ENCODE data around the gene FAM89B.

FAM89B gene

DNA sequence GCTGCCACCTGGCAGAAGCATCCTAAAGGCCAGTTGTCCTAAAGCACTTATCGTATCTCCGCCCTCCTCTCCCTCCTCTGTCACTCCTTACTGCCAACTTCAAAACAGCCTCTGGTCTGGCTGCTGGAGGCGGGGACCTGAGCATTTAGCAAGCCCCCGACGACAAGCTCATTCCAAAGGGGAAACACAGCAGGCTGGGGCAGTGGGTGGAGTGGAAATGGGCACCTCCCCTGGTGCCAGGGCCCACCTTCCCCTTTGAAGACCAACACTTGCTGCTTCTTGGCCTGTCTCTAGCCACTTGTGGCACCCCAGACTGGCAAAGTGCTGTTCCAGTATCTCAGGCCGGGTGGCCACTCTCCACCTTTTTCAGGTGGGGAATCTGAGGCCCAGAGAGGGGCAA, 38.1 kb downstream of the FAM89B start:
- no peak for DNase-seq (ENCODE audit: low spot score)

DNA sequence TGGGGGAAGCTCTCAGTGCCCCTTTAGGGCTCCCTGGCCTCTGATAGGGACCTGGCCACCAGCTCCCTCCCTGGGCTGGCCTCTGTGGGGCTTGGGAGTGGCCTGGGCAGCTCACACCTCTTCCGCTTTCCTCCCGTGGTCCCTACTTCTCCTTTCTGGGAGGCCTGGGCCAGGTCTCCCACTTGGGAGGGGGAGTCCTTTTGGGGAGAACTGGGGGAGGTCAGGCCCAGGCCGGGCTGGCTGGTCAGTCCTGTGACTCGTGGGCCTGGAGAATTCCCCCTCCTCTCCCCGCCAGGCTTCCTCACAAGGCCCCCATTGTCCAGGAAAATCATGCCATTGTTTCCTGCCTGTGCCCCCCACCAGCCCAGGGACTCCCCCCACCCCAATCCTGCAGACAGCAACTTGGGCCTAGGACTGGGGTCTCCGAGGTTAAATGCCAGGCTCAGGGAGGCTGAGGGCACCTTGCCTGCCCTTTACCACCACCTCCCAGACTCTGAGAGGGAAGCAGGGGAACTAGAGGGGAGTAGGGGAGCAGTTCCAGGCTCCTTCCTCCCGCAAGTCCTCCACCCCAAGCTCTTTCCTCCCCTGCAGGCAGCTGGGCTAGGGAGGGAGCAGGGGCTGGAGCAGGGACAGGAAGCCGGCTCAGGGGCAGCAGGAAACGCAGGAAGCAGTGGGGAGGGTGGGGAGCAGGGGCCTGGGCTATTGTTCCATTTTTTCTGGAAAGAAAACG, 38.9 kb downstream of the FAM89B start:
- DNase-seq (ENCODE audit: low spot score) = no peak

DNA sequence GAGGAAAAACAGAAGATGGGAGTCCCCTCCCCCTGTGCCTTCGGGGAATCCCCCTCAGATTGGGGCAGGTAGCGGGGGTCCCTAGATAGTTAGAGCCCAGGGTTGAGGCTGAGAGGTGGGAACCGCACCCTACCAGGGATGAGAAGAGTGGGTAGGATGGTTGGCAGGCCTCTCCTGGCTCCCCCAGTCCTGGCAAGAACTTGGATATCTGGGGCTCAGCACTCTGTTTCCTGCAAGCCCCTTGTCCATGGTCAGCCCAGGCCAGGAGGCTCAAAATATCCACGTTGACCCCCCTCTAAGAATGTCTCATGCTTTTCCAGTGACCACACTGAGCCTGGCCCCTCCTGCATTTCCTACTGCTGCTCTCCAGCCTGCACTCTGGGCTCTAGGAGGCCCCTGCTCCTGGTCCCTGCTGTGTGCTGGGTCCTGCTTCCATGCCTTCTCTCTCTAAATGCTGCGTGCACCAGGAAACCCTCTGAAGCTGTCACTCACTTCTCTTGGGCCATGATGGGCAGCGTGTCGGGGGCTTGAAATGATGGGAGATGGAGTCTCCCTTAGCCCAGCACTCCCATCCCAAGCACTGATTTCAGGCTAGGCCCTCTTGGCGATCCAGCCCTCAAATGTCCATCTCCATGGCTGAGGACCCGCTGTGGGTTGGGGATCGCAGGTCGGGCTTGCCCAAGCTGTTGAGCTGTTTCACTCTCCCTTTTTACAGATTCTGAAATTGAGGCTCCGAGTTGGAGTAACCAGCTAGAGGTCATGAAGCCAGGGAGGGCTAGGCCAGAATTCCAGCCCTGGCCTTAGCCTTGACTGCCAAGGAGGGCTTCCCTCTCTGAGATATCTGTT, 39.6 kb downstream of the FAM89B start:
- no peak for DNase-seq (ENCODE audit: low spot score)

DNA sequence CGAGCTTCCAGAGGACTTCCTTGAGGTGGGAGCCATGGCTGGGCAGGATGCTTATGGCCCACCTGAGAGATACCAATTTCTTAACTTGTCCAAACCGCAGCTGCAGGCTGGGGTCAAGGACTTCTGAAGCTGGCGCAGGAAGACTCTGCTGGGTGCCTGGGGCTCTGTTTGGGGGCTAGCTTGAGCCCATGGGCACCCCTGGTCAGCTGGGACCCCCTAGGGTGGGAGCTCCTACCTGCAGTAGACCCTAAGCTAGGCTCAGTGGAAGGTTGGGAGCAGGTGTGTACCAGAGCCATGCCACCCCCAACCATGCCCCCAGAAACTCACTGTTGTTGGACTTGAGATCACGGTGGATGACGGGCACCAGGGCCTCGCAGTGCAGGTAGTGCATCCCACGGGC, 40.4 kb downstream of the FAM89B start:
- no peak for DNase-seq (ENCODE audit: low spot score)

DNA sequence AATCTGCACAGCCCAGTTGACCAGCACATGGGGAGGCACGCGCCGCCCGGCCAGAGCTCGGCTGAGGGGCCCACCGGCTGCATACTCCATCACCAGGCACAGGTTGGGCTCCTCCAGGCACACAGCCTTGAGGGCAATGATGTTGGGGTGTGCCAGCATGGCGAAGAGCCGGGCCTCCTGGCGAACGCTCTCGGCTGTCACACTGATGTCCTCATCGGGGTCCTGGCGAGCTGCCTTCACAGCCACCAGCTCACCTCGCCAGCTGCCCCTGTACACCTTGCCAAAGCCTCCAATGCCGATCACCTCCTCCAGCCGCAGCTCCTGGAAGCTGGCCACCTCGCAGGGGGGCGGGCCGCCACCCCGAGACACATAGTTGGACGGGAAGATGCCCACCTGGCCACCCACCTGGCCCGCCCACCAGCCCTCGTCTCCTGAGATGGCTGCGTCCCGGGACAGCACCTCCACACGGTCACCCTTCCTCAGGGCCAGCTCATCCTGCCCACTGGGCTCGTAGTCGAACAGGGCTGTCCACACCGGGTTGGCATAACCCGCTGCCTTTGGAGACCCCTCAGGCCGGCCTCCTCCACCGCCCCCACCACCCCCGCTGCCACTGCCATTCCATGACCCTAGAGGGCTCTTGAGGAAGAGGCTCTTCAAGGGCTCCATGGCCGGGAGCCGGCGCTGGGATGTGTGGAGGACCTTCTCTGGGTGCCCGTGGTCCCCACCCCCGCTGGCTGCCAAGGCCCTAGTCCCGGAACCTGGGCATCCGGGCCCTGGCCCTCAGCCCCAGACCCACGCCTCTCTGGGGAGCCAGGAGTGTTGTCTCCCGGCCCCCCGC, 41.0 kb downstream of the FAM89B start:
- DNase-seq (ENCODE audit: low spot score) = no peak

DNA sequence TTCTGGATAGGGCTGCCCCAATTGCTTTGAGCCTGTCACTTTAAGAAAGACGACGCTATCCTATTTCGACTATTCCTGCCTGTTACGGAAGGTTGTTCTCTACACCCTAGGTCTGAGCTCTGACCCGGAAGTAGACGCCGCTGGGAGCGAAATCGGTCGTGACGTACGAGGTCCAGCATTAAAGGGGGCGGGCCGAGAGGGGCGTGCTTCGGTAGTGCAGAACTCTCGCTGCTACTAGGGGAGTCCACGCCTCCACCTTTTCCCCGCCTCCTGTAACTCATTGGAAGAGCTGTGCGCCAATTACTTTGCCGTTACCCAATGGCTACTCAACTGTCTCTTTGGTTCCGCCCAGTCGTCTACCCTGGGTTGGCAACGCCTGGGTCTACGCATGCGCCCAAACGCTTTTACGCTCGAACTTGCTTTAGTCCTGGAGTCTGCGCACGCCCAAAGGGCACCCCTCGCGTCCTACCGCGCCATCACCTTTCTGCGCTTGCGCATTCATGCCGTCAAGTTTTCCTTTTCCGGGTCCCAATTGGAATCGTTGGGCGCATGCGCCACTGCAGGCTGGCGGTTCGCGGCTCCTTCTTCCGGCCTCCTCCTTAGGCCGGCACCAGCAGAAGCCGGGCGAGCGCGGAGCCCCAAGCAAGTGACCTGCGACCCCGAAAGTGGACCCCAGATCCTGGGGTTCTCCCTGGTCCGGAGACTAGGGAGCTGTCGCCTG, 43.1 kb downstream of the FAM89B start, which contains the start of gene PCNX3:
Gene PCNX3 (plus strand): TSS at position 548 of the 721 bp plus-strand sequence. CDS start 536 bp downstream, outside the sequence.
- DNase-seq (ENCODE audit: low spot score) = peak; percentile 100

DNA sequence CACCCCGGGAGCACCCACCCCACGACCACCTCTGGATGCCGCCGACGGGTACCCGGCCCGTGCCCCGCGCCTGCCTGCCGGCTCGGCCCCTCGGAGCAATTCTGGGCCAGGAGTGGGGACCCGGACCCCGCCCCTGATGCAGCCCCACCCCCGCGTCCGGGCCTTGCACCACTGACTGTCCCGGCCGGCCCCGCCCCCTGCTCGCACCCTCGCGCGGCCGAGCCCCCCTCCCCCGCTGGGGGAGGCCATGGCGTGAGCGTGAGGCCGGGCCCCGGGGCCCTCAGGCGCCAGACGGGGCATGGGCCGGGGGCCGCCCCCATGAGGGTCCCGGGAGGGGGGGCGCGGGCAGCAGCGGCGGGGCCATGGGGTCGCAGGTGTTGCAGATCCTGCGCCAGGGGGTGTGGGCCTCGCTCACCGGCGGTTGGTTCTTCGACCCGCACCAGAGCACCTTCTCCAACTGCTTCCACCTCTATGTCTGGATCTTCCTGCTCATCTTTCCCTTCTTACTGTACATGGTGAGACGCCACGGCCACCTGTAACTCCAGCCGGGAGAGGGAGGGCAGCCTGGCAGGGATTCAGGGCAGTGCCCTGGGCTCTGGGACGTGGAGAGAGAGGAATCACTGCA, 43.7 kb downstream of the FAM89B start:
- peak; percentile 61 for DNase-seq (ENCODE audit: low spot score)

DNA sequence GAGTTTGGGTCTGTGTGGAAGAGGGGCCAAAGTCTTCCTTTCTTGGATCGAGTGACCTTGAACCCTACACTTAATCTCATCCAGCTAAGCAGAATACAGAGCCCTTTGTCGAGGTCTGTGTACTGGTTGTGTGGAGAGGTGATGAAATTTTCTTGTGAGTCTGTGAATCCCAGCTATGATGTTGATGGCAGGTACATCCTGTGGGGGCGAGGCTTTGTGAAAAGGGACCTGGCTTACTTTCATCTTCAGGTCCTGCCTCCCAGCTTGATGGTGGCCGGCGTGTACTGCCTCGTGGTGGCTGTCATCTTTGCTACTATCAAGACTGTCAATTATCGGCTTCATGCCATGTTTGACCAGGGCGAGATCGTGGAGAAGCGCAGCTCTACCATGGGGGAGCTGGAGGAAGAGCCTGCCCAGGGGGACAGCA, 44.2 kb downstream of the FAM89B start:
- DNase-seq (ENCODE audit: low spot score) = no peak

DNA sequence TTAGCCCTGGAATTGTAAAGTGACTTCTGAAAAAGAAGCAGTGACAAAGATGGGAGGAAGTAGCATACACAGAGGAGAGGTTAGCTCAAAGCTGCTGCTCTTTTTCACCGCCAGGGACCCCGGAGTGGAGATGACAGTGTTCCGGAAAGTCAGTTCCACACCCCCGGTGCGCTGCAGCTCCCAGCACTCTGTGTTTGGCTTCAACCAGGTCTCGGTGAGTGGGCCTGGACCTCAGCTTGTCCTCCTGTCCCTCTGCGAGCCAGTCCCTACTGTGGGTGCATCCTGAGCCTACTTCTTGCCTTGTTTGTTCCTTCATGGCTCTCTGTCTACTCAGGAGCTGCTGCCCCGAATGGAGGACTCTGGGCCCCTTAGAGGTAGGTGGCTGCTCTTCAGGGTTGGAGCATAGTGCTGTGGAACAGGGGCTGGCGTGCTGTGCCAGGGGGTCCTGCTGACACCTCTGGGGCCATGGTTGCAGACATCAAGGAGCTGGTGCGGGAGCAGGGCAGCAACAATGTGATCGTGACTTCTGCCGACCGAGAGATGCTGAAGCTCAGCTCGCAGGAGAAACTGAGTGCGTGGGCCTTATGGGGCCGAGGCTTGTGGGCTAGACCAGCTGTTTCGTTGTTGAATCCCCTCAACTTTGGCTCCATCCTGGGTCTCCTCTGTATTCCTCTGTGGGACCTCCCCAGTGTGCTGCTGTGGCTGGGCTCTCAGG, 45.0 kb downstream of the FAM89B start:
- no peak for DNase-seq (ENCODE audit: low spot score)

DNA sequence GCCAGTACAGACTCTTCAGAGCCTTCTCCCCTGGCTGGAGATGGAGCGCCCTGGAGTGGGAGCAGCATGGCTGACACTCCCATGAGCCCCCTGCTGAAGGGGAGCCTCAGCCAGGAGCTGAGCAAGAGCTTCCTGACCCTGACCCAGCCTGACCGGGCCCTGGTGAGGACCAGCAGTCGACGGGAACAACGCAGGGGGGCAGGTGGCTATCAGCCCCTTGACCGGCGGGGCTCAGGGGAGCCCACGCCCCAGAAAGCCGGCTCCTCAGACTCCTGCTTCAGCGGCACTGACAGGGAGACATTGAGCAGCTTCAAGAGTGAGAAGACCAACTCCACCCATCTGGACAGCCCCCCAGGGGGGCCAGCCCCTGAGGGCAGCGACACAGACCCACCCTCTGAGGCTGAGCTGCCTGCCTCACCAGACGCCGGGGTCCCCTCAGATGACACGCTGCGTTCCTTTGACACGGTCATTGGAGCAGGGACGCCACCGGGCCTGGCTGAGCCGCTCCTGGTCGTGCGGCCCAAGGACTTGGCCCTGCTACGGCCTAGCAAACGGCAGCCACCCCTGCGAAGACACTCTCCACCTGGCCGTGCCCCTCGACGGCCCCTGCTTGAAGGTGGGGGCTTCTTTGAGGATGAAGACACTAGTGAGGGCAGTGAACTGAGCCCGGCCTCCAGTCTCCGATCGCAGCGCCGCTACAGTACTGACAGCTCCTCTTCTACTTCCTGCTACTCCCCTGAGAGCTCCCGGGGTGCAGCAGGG, 45.8 kb downstream of the FAM89B start:
- DNase-seq (ENCODE audit: low spot score) = no peak

DNA sequence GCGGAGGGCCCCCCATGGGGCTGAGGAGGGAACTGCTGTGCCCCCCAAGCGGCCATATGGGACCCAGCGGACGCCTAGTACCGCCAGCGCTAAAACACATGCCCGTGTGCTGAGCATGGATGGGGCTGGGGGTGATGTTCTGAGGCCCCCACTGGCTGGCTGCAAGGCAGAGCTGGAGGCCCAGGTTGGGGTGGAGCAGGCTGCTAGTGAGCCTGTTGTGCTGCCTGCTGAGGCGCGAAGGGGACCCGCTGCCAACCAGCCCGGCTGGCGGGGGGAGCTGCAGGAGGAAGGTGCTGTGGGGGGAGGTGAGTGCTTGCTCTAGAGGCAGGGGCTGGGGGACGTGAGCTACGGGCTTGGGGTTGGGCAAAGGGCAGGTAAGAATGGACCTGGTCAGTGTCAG, 46.4 kb downstream of the FAM89B start:
- no peak for DNase-seq (ENCODE audit: low spot score)

DNA sequence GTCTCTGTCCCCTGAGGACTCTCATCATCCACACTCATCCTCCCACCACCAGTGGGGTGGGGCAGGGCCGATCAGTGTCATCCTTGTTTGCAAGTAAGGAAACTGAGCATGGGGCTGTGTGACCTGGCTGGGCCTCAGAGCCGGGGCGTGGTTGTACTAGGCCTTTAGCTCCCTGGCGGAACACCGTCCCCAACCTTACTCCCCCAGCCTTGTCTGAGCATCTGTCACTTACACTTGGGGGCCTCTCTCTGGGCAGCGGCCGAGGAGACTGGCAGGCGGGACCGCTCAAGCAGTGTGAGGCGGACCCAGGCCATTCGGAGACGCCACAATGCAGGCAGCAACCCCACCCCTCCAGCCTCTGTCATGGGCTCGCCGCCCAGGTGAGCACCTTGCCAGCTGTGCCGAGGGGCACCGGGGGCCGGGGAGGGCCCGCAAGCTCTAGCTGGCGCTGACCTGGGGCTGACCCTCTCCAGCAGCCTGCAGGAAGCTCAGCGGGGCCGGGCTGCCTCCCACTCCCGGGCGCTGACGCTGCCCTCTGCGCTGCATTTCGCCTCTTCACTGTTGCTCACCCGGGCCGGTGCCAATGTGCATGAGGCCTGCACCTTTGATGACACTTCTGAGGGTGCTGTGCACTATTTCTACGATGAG, 47.1 kb downstream of the FAM89B start:
- no peak for DNase-seq (ENCODE audit: low spot score)

DNA sequence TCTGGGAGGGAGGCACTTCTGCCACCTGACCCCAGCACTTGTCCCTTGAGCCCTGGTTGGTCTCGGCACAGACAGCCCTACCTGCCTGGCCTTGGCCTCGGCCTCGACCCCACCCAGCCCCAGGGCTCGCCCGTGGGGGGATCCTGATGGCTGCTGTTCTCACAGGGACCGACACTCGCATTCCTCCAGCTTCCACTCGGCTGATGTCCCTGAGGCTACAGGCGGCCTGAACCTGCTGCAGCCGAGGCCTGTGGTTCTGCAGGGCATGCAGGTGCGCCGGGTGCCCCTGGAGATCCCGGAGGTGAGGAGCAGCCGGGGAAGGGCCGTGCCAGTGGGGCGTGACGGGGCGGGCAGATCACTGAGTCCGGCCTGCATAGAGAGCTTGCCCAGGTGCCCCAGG, 48.3 kb downstream of the FAM89B start:
- no peak for DNase-seq (ENCODE audit: low spot score)

DNA sequence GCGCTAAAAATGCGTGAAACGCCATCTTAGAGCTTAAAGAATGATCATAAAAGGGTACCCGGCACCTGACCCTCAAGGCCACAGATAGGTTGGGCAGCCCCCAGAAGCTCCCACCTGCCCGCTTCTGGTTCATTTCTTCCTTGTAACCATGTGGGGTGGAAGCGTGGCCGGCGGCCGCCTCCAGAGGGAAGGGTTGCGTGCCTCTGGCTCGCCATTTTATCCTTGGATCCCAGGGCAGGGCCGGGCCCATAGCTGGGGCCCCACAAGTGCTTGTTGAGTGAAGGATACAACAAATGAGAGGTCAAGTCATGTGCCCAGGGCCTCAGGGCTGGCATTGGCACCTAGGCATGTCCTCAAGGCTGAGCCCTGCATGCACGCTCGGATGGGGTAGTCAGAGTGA, 49.1 kb downstream of the FAM89B start:
- DNase-seq (ENCODE audit: low spot score) = no peak

DNA sequence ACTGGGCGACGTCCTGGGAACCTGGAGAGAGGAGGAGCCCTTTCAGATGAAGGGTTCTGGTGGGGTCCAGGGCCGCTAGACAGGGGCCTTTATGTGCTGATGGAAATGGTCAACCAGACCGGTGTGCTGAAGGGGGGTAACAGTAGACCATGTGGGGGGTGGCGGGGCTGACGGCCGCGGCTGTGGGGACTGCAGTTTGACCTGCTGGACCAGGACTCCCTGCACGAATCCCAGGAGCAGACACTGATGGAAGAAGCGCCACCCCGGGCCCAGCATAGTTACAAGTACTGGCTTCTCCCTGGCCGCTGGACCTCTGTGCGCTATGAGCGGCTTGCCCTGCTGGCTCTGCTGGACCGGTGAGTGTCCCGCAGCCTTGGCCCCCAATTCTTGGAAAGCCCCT, 49.7 kb downstream of the FAM89B start:
- no peak for DNase-seq (ENCODE audit: low spot score)

DNA sequence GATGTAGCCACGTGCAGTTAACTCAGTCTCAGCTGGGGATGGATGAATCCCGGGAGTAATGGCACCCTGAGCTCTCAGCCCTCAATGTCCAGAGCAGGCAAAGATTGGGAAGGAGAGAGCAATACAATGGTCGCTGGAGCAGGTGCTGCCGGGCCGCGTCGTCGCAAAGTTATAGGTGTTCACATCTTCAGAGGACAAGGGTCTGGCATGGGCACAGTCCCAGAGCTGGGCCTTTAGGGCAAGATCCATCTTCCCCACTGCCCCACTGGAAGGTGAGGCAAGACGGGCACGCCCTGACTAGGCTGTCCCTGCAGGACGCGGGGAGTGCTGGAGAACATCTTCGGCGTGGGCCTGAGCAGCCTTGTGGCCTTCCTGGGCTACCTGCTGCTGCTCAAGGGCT, 50.8 kb downstream of the FAM89B start:
- DNase-seq (ENCODE audit: low spot score) = no peak
